Muscle of back (tissue), 10 donors: Measurements from ENCODE around the gene CRY1. TPM values are rescaled to one million over a fixed set of nuclear protein-coding genes. Genes with fewer than 3 reads are reported as not detected.

Source experiments
- polyA plus RNA-seq, 10 donors: library from polyadenylated mRNA; unstranded; fragments of 120-200 nt; gene quantifications; one replicate each; pipeline ENCODE4 v1.2.1, GENCODE V29; 2013; ENCODE audit not compliant: insufficient read length in 10 of 10

Gene CRY1
- polyA plus RNA-seq, 10 donors = 15.9 to 27.8 (median 19.3) TPM

Other genes starting within 250 kb of the CRY1 start
- gene TMEM263, start 137.6 kb downstream of the CRY1 start, polyA plus RNA-seq = 10 to 100 TPM; 60.4 to 79.7 (median 69.0) TPM
- 10 to 100 TPM; 23.3 to 39.3 (median 27.1) TPM for gene MTERF2, start 106.4 kb downstream of the CRY1 start, polyA plus RNA-seq